ENCODE results near the gene DNHD1.

- peak in 1 of 6 experiments; percentile 10 for TF ChIP-seq CTCF (IDR thresholded peaks at IDR 0.05)
- TF ChIP-seq POLR2A (IDR thresholded peaks at IDR 0.05) = no peak
These were observed 107.1 kb downstream of the DNHD1 start for GRCh38 chr11:6604081-6604626.
